ENCODE data around the gene MANBA.

The MANBA gene

GRCh38 chr4:102794999-102795398 lies 34.2 kb upstream of the MANBA start:
- Histone ChIP-seq H3K36me3 (ENCODE audit: control insufficient read depth in 4 of 4, insufficient read depth in 4 of 4, low read length in 3 of 4) (peaks cover 21 to 58% (median 41%) of the 10 kb centered on the region in 4 experiments), H3K4me1 (ENCODE audit: control extremely low read depth in 1 of 4, control insufficient read depth in 4 of 4, insufficient read depth in 4 of 4, low read length in 3 of 4) (peaks cover 0 to 2% (median 0%) of the 10 kb centered on the region in 4 experiments), H3K27ac (ENCODE audit: insufficient read depth in 1 of 2, low read depth in 1 of 2, low read length in 2 of 2, poor library complexity in 1 of 2, severe bottlenecking in 2 of 2) (no peak overlapping the region), H3K4me3 (ENCODE audit: control insufficient read depth in 1 of 7, extremely low read depth in 1 of 7, insufficient read depth in 4 of 7, low read depth in 2 of 7, low read length in 6 of 7) (no peak overlapping the region), H3K27me3 (replicated peaks in 2 of 5; ENCODE audit: control insufficient read depth in 4 of 5, insufficient read depth in 5 of 5, low read length in 4 of 5) (no peaks in the 10 kb centered on the region), H3K9me3 (ENCODE audit: control extremely low read depth in 1 of 5, control insufficient read depth in 4 of 5, insufficient read depth in 2 of 5, low read depth in 1 of 5, low read length in 4 of 5) (no peaks in the 10 kb centered on the region)
- no peak for DNase-seq
- ChIA-PET POLR2A (interaction anchor here (0.9 to 3.7 kb wide), 2 partner anchors 21 to 34 kb away, joined by 3 to 12 read pairs; partner anchors contain the start of gene MANBA), CTCF (interaction anchor here (0.9 to 1.8 kb wide), 2 partner anchors 22 to 26 kb away, joined by 4 read pairs; no protein-coding TSS in a partner anchor)
- no CpG with 5 or more reads among the region's 2 CpGs for whole genome bisulfite sequencing (ENCODE audit: insufficient coverage)

GRCh38 chr4:102792361-102792936 lies 31.7 kb upstream of the MANBA start:
- peaks cover 3 to 11% (median 7%) of the 10 kb centered on the region in 4 experiments for H3K4me1 ChIP-seq (ENCODE audit: control extremely low read depth in 1 of 4, control insufficient read depth in 4 of 4, insufficient read depth in 4 of 4, low read length in 3 of 4)
- H3K9me3 ChIP-seq (ENCODE audit: control extremely low read depth in 1 of 5, control insufficient read depth in 4 of 5, insufficient read depth in 2 of 5, low read depth in 1 of 5, low read length in 4 of 5), result peaks cover 0 to 2% (median 0%) of the 10 kb centered on the region in 5 experiments
- no CpG with 5 or more reads among the region's 2 CpGs for WGBS (ENCODE audit: insufficient coverage)
- ChIA-PET POLR2A (interaction anchor here (0.8 to 3.7 kb wide), 2 partner anchors 32 kb away, joined by 3 to 12 read pairs; partner anchors contain the start of gene MANBA), CTCF (interaction anchor here (0.6 to 2.2 kb wide), 6 partner anchors 9 to 245 kb away, joined by 3 to 7 read pairs (median 4); no protein-coding TSS in a partner anchor)
- peaks cover 17 to 39% (median 29%) of the 10 kb centered on the region in 4 experiments for H3K36me3 ChIP-seq (ENCODE audit: control insufficient read depth in 4 of 4, insufficient read depth in 4 of 4, low read length in 3 of 4)
- no peak overlapping the region for H3K27ac ChIP-seq (ENCODE audit: insufficient read depth in 1 of 2, low read depth in 1 of 2, low read length in 2 of 2, poor library complexity in 1 of 2, severe bottlenecking in 2 of 2)
- H3K4me3 ChIP-seq (ENCODE audit: control insufficient read depth in 1 of 7, extremely low read depth in 1 of 7, insufficient read depth in 4 of 7, low read depth in 2 of 7, low read length in 6 of 7), result no peak overlapping the region
- no peaks in the 10 kb centered on the region for H3K27me3 ChIP-seq (replicated peaks in 2 of 5; ENCODE audit: control insufficient read depth in 4 of 5, insufficient read depth in 5 of 5, low read length in 4 of 5)
- DNase-seq, result no peak

GRCh38 chr4:102791318-102791835 lies 30.6 kb upstream of the MANBA start:
- peaks cover 18 to 33% (median 25%) of the 10 kb centered on the region in 4 experiments for H3K36me3 ChIP-seq (ENCODE audit: control insufficient read depth in 4 of 4, insufficient read depth in 4 of 4, low read length in 3 of 4)
- CTCF ChIA-PET, result interaction anchor here (1.5 kb wide), 1 partner anchor 44 kb away, joined by 3 read pairs; no protein-coding TSS in a partner anchor
- 98% methylated on average over 7 of the region's 7 CpGs for WGBS (ENCODE audit: insufficient coverage)
- H3K27me3 ChIP-seq (replicated peaks in 2 of 5; ENCODE audit: control insufficient read depth in 4 of 5, insufficient read depth in 5 of 5, low read length in 4 of 5), result no peaks in the 10 kb centered on the region
- peaks cover 3 to 11% (median 7%) of the 10 kb centered on the region in 4 experiments for H3K4me1 ChIP-seq (ENCODE audit: control extremely low read depth in 1 of 4, control insufficient read depth in 4 of 4, insufficient read depth in 4 of 4, low read length in 3 of 4)
- peaks cover 0 to 2% (median 0%) of the 10 kb centered on the region in 5 experiments for H3K9me3 ChIP-seq (ENCODE audit: control extremely low read depth in 1 of 5, control insufficient read depth in 4 of 5, insufficient read depth in 2 of 5, low read depth in 1 of 5, low read length in 4 of 5)
- no peak for DNase-seq
- POLR2A ChIA-PET, result no interaction called here
- no peak overlapping the region for H3K4me3 ChIP-seq (ENCODE audit: control insufficient read depth in 1 of 7, extremely low read depth in 1 of 7, insufficient read depth in 4 of 7, low read depth in 2 of 7, low read length in 6 of 7)
- H3K27ac ChIP-seq (ENCODE audit: insufficient read depth in 1 of 2, low read depth in 1 of 2, low read length in 2 of 2, poor library complexity in 1 of 2, severe bottlenecking in 2 of 2), result no peak overlapping the region

DNA sequence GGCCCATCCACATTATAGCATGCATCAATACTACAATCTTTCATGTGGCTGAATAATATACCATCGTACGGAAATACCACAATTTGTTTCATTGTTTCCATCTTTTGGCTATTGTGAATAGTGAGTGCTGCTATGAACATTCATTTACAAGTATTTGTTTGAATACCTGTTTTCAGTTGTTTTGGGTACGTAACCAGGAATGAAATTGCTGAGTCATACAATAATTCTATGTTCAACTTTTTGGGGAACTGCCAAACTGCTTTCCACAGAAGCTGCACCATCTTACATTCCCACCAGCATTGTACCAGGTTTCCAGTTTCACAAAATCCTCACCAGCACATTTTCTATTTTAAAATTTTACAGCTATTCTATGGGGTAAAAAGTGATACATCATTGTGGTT lies 28.5 kb upstream of the MANBA start:
- H3K27ac ChIP-seq (ENCODE audit: insufficient read depth in 1 of 2, low read depth in 1 of 2, low read length in 2 of 2, poor library complexity in 1 of 2, severe bottlenecking in 2 of 2), result peak overlapping the region; percentile 79 to 86
- ChIA-PET POLR2A (interaction anchor here (0.6 to 1.7 kb wide), 2 partner anchors 24 to 29 kb away, joined by 4 read pairs; partner anchors contain the start of gene MANBA), CTCF (interaction anchor here (1.7 kb wide), 1 partner anchor 9 kb away, joined by 5 read pairs; no protein-coding TSS in a partner anchor)
- DNase-seq, result peak; percentile 67 to 93 (median 92)
- H3K27me3 ChIP-seq (replicated peaks in 2 of 5; ENCODE audit: control insufficient read depth in 4 of 5, insufficient read depth in 5 of 5, low read length in 4 of 5), result no peaks in the 10 kb centered on the region
- peaks cover 5 to 17% (median 15%) of the 10 kb centered on the region in 4 experiments for H3K36me3 ChIP-seq (ENCODE audit: control insufficient read depth in 4 of 4, insufficient read depth in 4 of 4, low read length in 3 of 4)
- peaks cover 0 to 2% (median 0%) of the 10 kb centered on the region in 5 experiments for H3K9me3 ChIP-seq (ENCODE audit: control extremely low read depth in 1 of 5, control insufficient read depth in 4 of 5, insufficient read depth in 2 of 5, low read depth in 1 of 5, low read length in 4 of 5)
- no CpG with 5 or more reads among the region's 3 CpGs for WGBS (ENCODE audit: insufficient coverage)
- no peak overlapping the region for H3K4me3 ChIP-seq (ENCODE audit: control insufficient read depth in 1 of 7, extremely low read depth in 1 of 7, insufficient read depth in 4 of 7, low read depth in 2 of 7, low read length in 6 of 7)
- H3K4me1 ChIP-seq (ENCODE audit: control extremely low read depth in 1 of 4, control insufficient read depth in 4 of 4, insufficient read depth in 4 of 4, low read length in 3 of 4), result peaks cover 3 to 11% (median 7%) of the 10 kb centered on the region in 4 experiments

- POLR2A ChIA-PET, result no interaction called here
- H3K36me3 ChIP-seq (ENCODE audit: control insufficient read depth in 4 of 4, insufficient read depth in 4 of 4, low read length in 3 of 4), result peaks cover 2 to 7% (median 6%) of the 10 kb centered on the region in 4 experiments
- no peak overlapping the region for H3K4me3 ChIP-seq (ENCODE audit: control insufficient read depth in 1 of 7, extremely low read depth in 1 of 7, insufficient read depth in 4 of 7, low read depth in 2 of 7, low read length in 6 of 7)
- 92% methylated on average over 3 of the region's 3 CpGs for WGBS (ENCODE audit: insufficient coverage)
- H3K4me1 ChIP-seq (ENCODE audit: control extremely low read depth in 1 of 4, control insufficient read depth in 4 of 4, insufficient read depth in 4 of 4, low read length in 3 of 4), result peaks cover 3 to 11% (median 7%) of the 10 kb centered on the region in 4 experiments
- no peak for DNase-seq
- peaks cover 0 to 2% (median 0%) of the 10 kb centered on the region in 5 experiments for H3K9me3 ChIP-seq (ENCODE audit: control extremely low read depth in 1 of 5, control insufficient read depth in 4 of 5, insufficient read depth in 2 of 5, low read depth in 1 of 5, low read length in 4 of 5)
- no peak overlapping the region for H3K27ac ChIP-seq (ENCODE audit: insufficient read depth in 1 of 2, low read depth in 1 of 2, low read length in 2 of 2, poor library complexity in 1 of 2, severe bottlenecking in 2 of 2)
- CTCF ChIA-PET, result no interaction called here
- H3K27me3 ChIP-seq (replicated peaks in 2 of 5; ENCODE audit: control insufficient read depth in 4 of 5, insufficient read depth in 5 of 5, low read length in 4 of 5), result no peaks in the 10 kb centered on the region
These were observed 27.2 kb upstream of the MANBA start for GRCh38 chr4:102787944-102788343.

DNA sequence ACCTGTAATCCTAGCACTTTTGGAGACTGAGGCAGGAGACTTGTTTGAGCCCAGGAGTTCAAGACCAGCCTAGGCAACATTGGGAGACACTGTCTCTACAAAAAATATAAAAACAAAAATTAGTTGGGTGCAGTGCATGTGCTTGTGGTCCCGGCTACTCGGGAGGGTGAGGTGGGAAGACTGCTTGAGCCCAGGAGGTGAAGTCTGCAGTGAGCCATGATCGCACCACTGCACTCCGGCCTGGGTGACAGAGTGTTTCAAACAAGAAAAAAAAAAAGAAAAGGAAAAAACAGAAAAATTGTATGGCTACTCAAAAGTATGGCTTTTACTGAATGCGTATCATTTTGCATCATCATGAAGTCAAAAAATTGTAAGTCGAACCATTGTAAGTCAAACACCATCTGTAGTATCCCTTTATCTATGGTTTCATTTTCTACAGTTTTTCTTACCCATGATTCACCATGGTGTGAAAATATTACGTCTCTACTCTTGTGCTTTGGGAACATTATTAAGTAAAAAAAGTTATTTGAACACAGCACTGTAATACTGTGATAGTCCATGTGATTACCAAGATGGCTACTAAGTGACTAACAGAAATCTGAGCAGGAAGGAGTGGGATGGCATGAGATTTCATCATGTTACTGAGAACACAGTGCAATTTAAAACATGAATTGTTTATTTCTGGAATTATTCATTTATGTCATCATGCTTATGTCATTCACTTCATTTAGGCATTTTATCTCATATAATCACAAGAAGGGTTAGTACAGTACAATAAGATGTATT lies 26.5 kb upstream of the MANBA start:
- peaks cover 0 to 2% (median 0%) of the 10 kb centered on the region in 5 experiments for H3K9me3 ChIP-seq (ENCODE audit: control extremely low read depth in 1 of 5, control insufficient read depth in 4 of 5, insufficient read depth in 2 of 5, low read depth in 1 of 5, low read length in 4 of 5)
- no peak for DNase-seq
- ChIA-PET CTCF (no interaction called here), POLR2A (no interaction called here)
- no peak overlapping the region for H3K4me3 ChIP-seq (ENCODE audit: control insufficient read depth in 1 of 7, extremely low read depth in 1 of 7, insufficient read depth in 4 of 7, low read depth in 2 of 7, low read length in 6 of 7)
- H3K36me3 ChIP-seq (ENCODE audit: control insufficient read depth in 4 of 4, insufficient read depth in 4 of 4, low read length in 3 of 4), result peaks cover 1 to 7% (median 4%) of the 10 kb centered on the region in 4 experiments
- no peaks in the 10 kb centered on the region for H3K27me3 ChIP-seq (replicated peaks in 2 of 5; ENCODE audit: control insufficient read depth in 4 of 5, insufficient read depth in 5 of 5, low read length in 4 of 5)
- no peak overlapping the region for H3K27ac ChIP-seq (ENCODE audit: insufficient read depth in 1 of 2, low read depth in 1 of 2, low read length in 2 of 2, poor library complexity in 1 of 2, severe bottlenecking in 2 of 2)
- H3K4me1 ChIP-seq (ENCODE audit: control extremely low read depth in 1 of 4, control insufficient read depth in 4 of 4, insufficient read depth in 4 of 4, low read length in 3 of 4), result peaks cover 3 to 11% (median 7%) of the 10 kb centered on the region in 4 experiments
- WGBS (ENCODE audit: insufficient coverage), result 100% methylated on average over 2 of the region's 7 CpGs
